ENCODE results near the gene NTMT1. TPM values are rescaled to one million over a fixed set of nuclear protein-coding genes. Genes with fewer than 3 reads are reported as not detected.

The NTMT1 gene
- total RNA-seq, 1 donor from 2014 or later, result 45.7 TPM

DNA sequence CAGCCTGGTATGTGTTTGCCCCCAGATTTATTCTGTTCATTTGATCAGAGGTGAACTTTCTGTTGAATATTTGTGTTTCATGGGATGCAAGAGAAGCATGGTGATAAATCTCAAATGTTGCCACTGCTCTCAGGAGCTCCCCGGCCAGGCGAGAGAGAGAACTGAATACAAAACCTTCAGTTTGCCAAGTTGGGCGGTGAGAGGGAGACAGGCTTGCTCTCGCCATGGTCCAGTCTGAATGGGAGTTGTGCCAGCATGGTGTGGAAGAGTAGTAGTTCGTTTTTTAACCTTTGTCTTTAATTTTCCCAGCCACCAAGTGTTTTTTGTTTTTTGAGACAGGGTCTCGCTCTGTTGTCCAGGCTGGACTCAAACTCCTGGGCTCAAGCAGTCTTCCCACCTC, 2.7 kb downstream of the NTMT1 start:
- Mint-ChIP-seq H3K9me3 (ENCODE audit: unreplicated experiment) (no peaks in the 10 kb centered on the region), H3K27me3 (ENCODE audit: unreplicated experiment) (no peaks in the 10 kb centered on the region), H3K4me3 (ENCODE audit: unreplicated experiment) (peak overlapping the region; percentile 30), H3K4me1 (ENCODE audit: unreplicated experiment) (peaks cover 63% of the 10 kb centered on the region), H3K36me3 (ENCODE audit: unreplicated experiment) (peaks cover 5% of the 10 kb centered on the region), H3K27ac (ENCODE audit: unreplicated experiment) (peak overlapping the region; percentile 73)
- DNase-seq (ENCODE audit: extremely low spot score, unreplicated experiment), result no peak
- TF ChIP-seq, protein P1, sequence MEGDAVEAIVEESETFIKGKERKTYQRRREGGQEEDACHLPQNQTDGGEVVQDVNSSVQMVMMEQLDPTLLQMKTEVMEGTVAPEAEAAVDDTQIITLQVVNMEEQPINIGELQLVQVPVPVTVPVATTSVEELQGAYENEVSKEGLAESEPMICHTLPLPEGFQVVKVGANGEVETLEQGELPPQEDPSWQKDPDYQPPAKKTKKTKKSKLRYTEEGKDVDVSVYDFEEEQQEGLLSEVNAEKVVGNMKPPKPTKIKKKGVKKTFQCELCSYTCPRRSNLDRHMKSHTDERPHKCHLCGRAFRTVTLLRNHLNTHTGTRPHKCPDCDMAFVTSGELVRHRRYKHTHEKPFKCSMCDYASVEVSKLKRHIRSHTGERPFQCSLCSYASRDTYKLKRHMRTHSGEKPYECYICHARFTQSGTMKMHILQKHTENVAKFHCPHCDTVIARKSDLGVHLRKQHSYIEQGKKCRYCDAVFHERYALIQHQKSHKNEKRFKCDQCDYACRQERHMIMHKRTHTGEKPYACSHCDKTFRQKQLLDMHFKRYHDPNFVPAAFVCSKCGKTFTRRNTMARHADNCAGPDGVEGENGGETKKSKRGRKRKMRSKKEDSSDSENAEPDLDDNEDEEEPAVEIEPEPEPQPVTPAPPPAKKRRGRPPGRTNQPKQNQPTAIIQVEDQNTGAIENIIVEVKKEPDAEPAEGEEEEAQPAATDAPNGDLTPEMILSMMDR (IDR thresholded peaks at IDR 0.05), result no peak

- no peak overlapping the region for H3K4me3 Mint-ChIP-seq (ENCODE audit: unreplicated experiment)
- no peaks in the 10 kb centered on the region for H3K27me3 Mint-ChIP-seq (ENCODE audit: unreplicated experiment)
- H3K36me3 Mint-ChIP-seq (ENCODE audit: unreplicated experiment), result peaks cover 7% of the 10 kb centered on the region
- TF ChIP-seq, protein P1 (IDR thresholded peaks at IDR 0.05), result no peak
- H3K27ac Mint-ChIP-seq (ENCODE audit: unreplicated experiment), result peak overlapping the region; percentile 14
- no peaks in the 10 kb centered on the region for H3K9me3 Mint-ChIP-seq (ENCODE audit: unreplicated experiment)
- peaks cover 59% of the 10 kb centered on the region for H3K4me1 Mint-ChIP-seq (ENCODE audit: unreplicated experiment)
- no peak for DNase-seq (ENCODE audit: extremely low spot score, unreplicated experiment)
These were observed 3.4 kb downstream of the NTMT1 start for GRCh38 chr9:129629251-129629820.

GRCh38 chr9:129630967-129631673, 5.2 kb downstream of the NTMT1 start:
- peak overlapping the region; percentile 41 for H3K4me3 Mint-ChIP-seq (ENCODE audit: unreplicated experiment)
- TF ChIP-seq, protein P1 (IDR thresholded peaks at IDR 0.05), result no peak
- no peaks in the 10 kb centered on the region for H3K27me3 Mint-ChIP-seq (ENCODE audit: unreplicated experiment)
- DNase-seq (ENCODE audit: extremely low spot score, unreplicated experiment), result no peak
- peak overlapping the region; percentile 81 for H3K27ac Mint-ChIP-seq (ENCODE audit: unreplicated experiment)
- peaks cover 56% of the 10 kb centered on the region for H3K4me1 Mint-ChIP-seq (ENCODE audit: unreplicated experiment)
- no peaks in the 10 kb centered on the region for H3K9me3 Mint-ChIP-seq (ENCODE audit: unreplicated experiment)
- peaks cover 19% of the 10 kb centered on the region for H3K36me3 Mint-ChIP-seq (ENCODE audit: unreplicated experiment)

DNA sequence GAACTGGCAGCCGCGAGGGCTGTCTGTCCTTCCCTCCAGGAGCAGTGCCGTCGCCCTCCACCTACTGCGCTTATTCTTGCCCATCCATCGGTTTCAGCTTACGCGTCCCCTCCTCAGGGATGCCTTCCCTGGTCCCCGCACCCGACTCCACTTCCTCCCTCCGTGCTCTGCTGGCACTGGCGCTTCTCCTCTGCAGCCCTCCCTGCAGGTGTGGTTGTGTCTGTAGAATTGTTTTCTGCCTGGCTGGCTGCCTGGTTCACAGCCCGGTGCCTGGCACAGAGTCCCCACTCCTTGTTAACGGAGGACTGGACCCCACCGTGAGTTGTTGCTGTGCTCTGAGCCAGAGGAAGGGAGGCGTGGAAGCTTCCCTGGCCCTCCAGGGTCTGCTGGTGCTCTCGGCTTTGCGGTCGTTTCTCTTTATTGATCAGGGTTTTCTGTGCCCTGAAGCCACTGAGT, 5.7 kb downstream of the NTMT1 start:
- Mint-ChIP-seq H3K36me3 (ENCODE audit: unreplicated experiment) (peaks cover 19% of the 10 kb centered on the region), H3K27me3 (ENCODE audit: unreplicated experiment) (no peaks in the 10 kb centered on the region), H3K4me1 (ENCODE audit: unreplicated experiment) (peaks cover 56% of the 10 kb centered on the region), H3K27ac (ENCODE audit: unreplicated experiment) (peak overlapping the region; percentile 81), H3K4me3 (ENCODE audit: unreplicated experiment) (no peak overlapping the region), H3K9me3 (ENCODE audit: unreplicated experiment) (no peaks in the 10 kb centered on the region)
- TF ChIP-seq, protein P1 (IDR thresholded peaks at IDR 0.05), result no peak
- DNase-seq (ENCODE audit: extremely low spot score, unreplicated experiment), result no peak

DNA sequence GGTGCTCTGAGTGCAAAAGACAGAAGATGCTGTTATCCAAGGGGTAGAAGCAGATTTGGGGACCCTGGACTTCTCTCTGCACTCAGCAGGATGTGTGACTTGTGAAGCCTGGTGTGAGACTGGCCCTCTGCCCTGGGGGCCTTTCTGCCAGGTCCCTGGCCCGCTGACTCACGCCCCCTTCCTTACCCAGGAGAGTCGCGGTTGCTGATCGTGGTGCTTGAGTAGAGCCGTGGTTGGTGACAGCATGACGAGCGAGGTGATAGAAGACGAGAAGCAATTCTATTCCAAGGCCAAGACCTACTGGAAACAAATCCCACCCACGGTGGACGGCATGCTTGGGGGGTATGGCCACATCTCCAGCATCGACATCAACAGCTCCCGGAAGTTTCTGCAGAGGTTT, 6.5 kb downstream of the NTMT1 start:
- H3K4me3 Mint-ChIP-seq (ENCODE audit: unreplicated experiment), result no peak overlapping the region
- DNase-seq (ENCODE audit: extremely low spot score, unreplicated experiment), result no peak
- no peaks in the 10 kb centered on the region for H3K27me3 Mint-ChIP-seq (ENCODE audit: unreplicated experiment)
- no peaks in the 10 kb centered on the region for H3K9me3 Mint-ChIP-seq (ENCODE audit: unreplicated experiment)
- H3K36me3 Mint-ChIP-seq (ENCODE audit: unreplicated experiment), result peaks cover 21% of the 10 kb centered on the region
- TF ChIP-seq, protein P1 (IDR thresholded peaks at IDR 0.05), result no peak
- peak overlapping the region; percentile 38 for H3K27ac Mint-ChIP-seq (ENCODE audit: unreplicated experiment)
- peaks cover 49% of the 10 kb centered on the region for H3K4me1 Mint-ChIP-seq (ENCODE audit: unreplicated experiment)
